HFFc6 (cell line): ENCODE results near the gene ZNF771. TPM values are rescaled to one million over a fixed set of nuclear protein-coding genes. Genes with fewer than 3 reads are reported as not detected.

Experiments used
- DNase-seq: peaks from one replicate; pipeline ENCODE4 v3.0.0-alpha.2; 2018
- H3K27ac Mint-ChIP-seq: 2 replicates; pipeline ENCODE4 v1.8.0; 2020; ENCODE audit warnings: mild to moderate bottlenecking, mixed read lengths
- H3K27me3 Mint-ChIP-seq: 2 replicates; pipeline ENCODE4 v1.8.0; 2021; ENCODE audit warnings: mild to moderate bottlenecking, moderate library complexity, mixed read lengths; ENCODE audit not compliant: insufficient read depth
- H3K36me3 Mint-ChIP-seq: 2 replicates; pipeline ENCODE4 v1.8.0; 2021; ENCODE audit warnings: low read depth, mixed read lengths
- H3K4me1 Mint-ChIP-seq: 2 replicates; pipeline ENCODE4 v1.8.0; 2020; ENCODE audit warnings: low read depth, mixed read lengths
- H3K4me3 Mint-ChIP-seq: 2 replicates; pipeline ENCODE4 v1.8.0; 2020; ENCODE audit warnings: mild to moderate bottlenecking, moderate library complexity, mixed read lengths
- H3K9me3 Mint-ChIP-seq: 2 replicates; pipeline ENCODE4 v1.8.0; 2020; ENCODE audit warnings: mild to moderate bottlenecking, mixed read lengths
- CTCF ChIP-seq: fragments of 200-600 bp; sonication (generic); IDR thresholded peaks from 2 replicates; pipeline ENCODE4 v1.5.0; 2021; ENCODE audit warnings: antibody characterized with exemption, mild to moderate bottlenecking
- long read RNA-seq: library from polyadenylated mRNA; unstranded; transcript quantifications from one replicate; pipeline ENCODE4 v2.0.0, GENCODE V29; 2019
- total RNA-seq, 6 experiments: library from RNA; stranded (reverse); fragmentation: NEBNext Ultra II Directional; extraction: Animal tissue kit (Norgen Biotek cat#: 25700); gene quantifications; 2 replicates in 1 of 6; 3 replicates in 5 of 6; pipeline ENCODE4 v1.2.3, GENCODE V29; 2021

ZNF771 gene
- total RNA-seq: 10 to 100 TPM; 15.8 to 19.1 (median 16.8) TPM
- long read RNA-seq, transcript ZNF771-202 (3 exons, 1,454 nt): minor isoform, 7 of 54 reads
- long read RNA-seq, transcript ZNF771-201 (3 exons, 2,371 nt): major isoform, 36 of 54 reads
- long read RNA-seq, partial matches to known transcripts: 3 of 54 reads
- long read RNA-seq, other reads (novel, unspliced or antisense): 6 of 54 reads

- Mint-ChIP-seq H3K4me3 (peak within 1 kb of the TSS; percentile 91), H3K4me1 (peaks cover 31% of the 10 kb centered on the region), H3K27me3 (peaks cover 1% of the 10 kb centered on the region; the same call in 1 of the 2 replicates), H3K27ac (peak within 1 kb of the TSS; percentile 84), H3K36me3 (peaks cover 4% of the 10 kb centered on the region), H3K9me3 (no peaks in the 10 kb centered on the region)
- peak; percentile 71 for DNase-seq
- TF ChIP-seq CTCF: peak; percentile 28
Observed at GRCh38 chr16:30407102-30407803, at the start of gene ZNF771. ZNF771 (plus strand) TSS chr16:30407606; CDS start chr16:30408054, 448 bp downstream.

- H3K4me1 Mint-ChIP-seq: peaks cover 36% of the 10 kb centered on the region
- H3K36me3 Mint-ChIP-seq: peaks cover 26% of the 10 kb centered on the region
- no peak for DNase-seq
- H3K27ac Mint-ChIP-seq: no peak overlapping the region
- peaks cover 5% of the 10 kb centered on the region for H3K27me3 Mint-ChIP-seq
- no peak overlapping the region for H3K4me3 Mint-ChIP-seq
- no peak for TF ChIP-seq CTCF
- no peaks in the 10 kb centered on the region for H3K9me3 Mint-ChIP-seq
Observed at GRCh38 chr16:30357715-30358576, 49.5 kb upstream of the ZNF771 start.

- peaks cover 32% of the 10 kb centered on the region for H3K36me3 Mint-ChIP-seq
- H3K9me3 Mint-ChIP-seq: no peaks in the 10 kb centered on the region
- no peak for TF ChIP-seq CTCF
- peaks cover 3% of the 10 kb centered on the region for H3K27me3 Mint-ChIP-seq
- H3K4me1 Mint-ChIP-seq: peaks cover 30% of the 10 kb centered on the region
- no peak overlapping the region for H3K27ac Mint-ChIP-seq
- H3K4me3 Mint-ChIP-seq: no peak overlapping the region
- DNase-seq: no peak
Observed at GRCh38 chr16:30358577-30358936, 48.8 kb upstream of the ZNF771 start.

GRCh38 chr16:30358990-30359870 is 48.2 kb upstream of the ZNF771 start:
- no peak overlapping the region for H3K27ac Mint-ChIP-seq
- DNase-seq: no peak
- H3K4me3 Mint-ChIP-seq: no peak overlapping the region
- no peaks in the 10 kb centered on the region for H3K9me3 Mint-ChIP-seq
- H3K36me3 Mint-ChIP-seq: peaks cover 27% of the 10 kb centered on the region
- no peak for TF ChIP-seq CTCF
- H3K27me3 Mint-ChIP-seq: peaks cover 3% of the 10 kb centered on the region
- H3K4me1 Mint-ChIP-seq: peaks cover 23% of the 10 kb centered on the region

GRCh38 chr16:30359871-30360170 is 47.6 kb upstream of the ZNF771 start:
- Mint-ChIP-seq H3K4me3 (no peak overlapping the region), H3K36me3 (peaks cover 22% of the 10 kb centered on the region), H3K4me1 (peaks cover 19% of the 10 kb centered on the region), H3K9me3 (no peaks in the 10 kb centered on the region), H3K27me3 (peaks cover 3% of the 10 kb centered on the region), H3K27ac (no peak overlapping the region)
- TF ChIP-seq CTCF: no peak
- DNase-seq: no peak
